PC-3 (cell line): ENCODE data around the gene DIAPH3. TPM values are rescaled to one million over a fixed set of nuclear protein-coding genes. Genes with fewer than 3 reads are reported as not detected.

ENCODE experiments used
- ATAC-seq: fragments of 200-7000 bp; cut with Tn5 transposase; 2 replicates; pipeline ENCODE4 v1.9.1; 2020; ENCODE audit warnings: mild to moderate bottlenecking, moderate library complexity
- BruUV-seq: library from RNA; stranded (reverse); fragments of 400-500 nt; replicated peaks from 2 replicates; lab custom pipeline; 2021; lab: Mats Ljungman, UMichigan
- CTCF ChIA-PET: fragments of 300-600 bp; sonication (Branson Sonifier 250); formaldehyde crosslinking; loops from one replicate; lab custom pipeline; 2022; ENCODE audit warnings: antibody characterized with exemption; lab: Charles Lee
- POLR2A ChIA-PET: fragments of 300-600 bp; sonication (Branson Sonifier 250); formaldehyde crosslinking; loops from one replicate; lab custom pipeline; 2022; ENCODE audit warnings: antibody characterized with exemption; ENCODE audit not compliant: unreplicated experiment; lab: Charles Lee
- DNase-seq: peaks from one replicate; pipeline ENCODE4 v3.0.0-alpha.2; 2015
- H2AFZ ChIP-seq: fragments of 300-600 bp; sonication (generic); 2 replicates; pipeline ENCODE4 v1.6.0; 2016; ENCODE audit warnings: antibody characterized with exemption, low read length
- H3F3A ChIP-seq: fragments of 300-600 bp; sonication (generic); one replicate; pipeline ENCODE4 v1.6.0; 2017; ENCODE audit warnings: antibody characterized with exemption, low read length, control low read depth, mild to moderate bottlenecking; ENCODE audit not compliant: unreplicated experiment
- H3K27ac ChIP-seq: fragments of 300-600 bp; sonication (generic); 2 replicates; pipeline ENCODE4 v1.5.1; 2016; ENCODE audit warnings: mild to moderate bottlenecking, low read length
- H3K27me3 ChIP-seq: fragments of 300-600 bp; sonication (generic); 2 replicates; pipeline ENCODE4 v1.6.1; 2016; ENCODE audit warnings: low read length, mixed read lengths
- H3K36me3 ChIP-seq: fragments of 300-600 bp; sonication (generic); 2 replicates; pipeline ENCODE4 v1.6.1; 2016; ENCODE audit warnings: low read depth, mixed run types, low read length, mixed read lengths
- H3K4me1 ChIP-seq: fragments of 300-600 bp; sonication (generic); 2 replicates; pipeline ENCODE4 v1.5.1; 2016; ENCODE audit warnings: low read length; ENCODE audit not compliant: insufficient read depth
- H3K4me2 ChIP-seq: fragments of 300-600 bp; sonication (generic); 2 replicates; pipeline ENCODE4 v1.6.0; 2016; ENCODE audit warnings: low read length
- H3K4me3 ChIP-seq: fragments of 300-600 bp; sonication (generic); 2 replicates; pipeline ENCODE4 v1.5.1; 2016; ENCODE audit warnings: mild to moderate bottlenecking, low read length, mixed read lengths
- H3K79me2 ChIP-seq: fragments of 300-600 bp; sonication (generic); 2 replicates; pipeline ENCODE4 v1.6.1; 2017; ENCODE audit warnings: low read length, mixed read lengths
- H3K9ac ChIP-seq: fragments of 300-600 bp; sonication (generic); 2 replicates; pipeline ENCODE4 v1.6.0; 2016; ENCODE audit warnings: mild to moderate bottlenecking, low read length
- H3K9me2 ChIP-seq: fragments of 300-600 bp; sonication (generic); replicated peaks from 2 replicates; pipeline ENCODE4 v1.6.1; 2016; ENCODE audit warnings: mixed run types, low read length, mixed read lengths
- H3K9me3 ChIP-seq: fragments of 300-600 bp; sonication (generic); 2 replicates; pipeline ENCODE4 v1.6.1; 2016; ENCODE audit warnings: low read length, mixed read lengths
- H4K20me1 ChIP-seq: fragments of 300-600 bp; sonication (generic); 2 replicates; pipeline ENCODE4 v1.6.1; 2016; ENCODE audit warnings: low read length, mixed read lengths
- EZH2 ChIP-seq: fragments of 300-600 bp; sonication (generic); IDR thresholded peaks from one replicate; pipeline ENCODE4 v1.6.1; 2017; ENCODE audit warnings: antibody characterized with exemption, mild to moderate bottlenecking, low read length; ENCODE audit not compliant: unreplicated experiment
- EZH2phosphoT487 ChIP-seq: fragments of 300-600 bp; sonication (generic); IDR thresholded peaks from 2 replicates; pipeline ENCODE4 v1.6.1; 2018; ENCODE audit warnings: mild to moderate bottlenecking, antibody characterized with exemption, low read length, borderline replicate concordance
- intact Hi-C: fragments of 100-400 bp; cut with micrococcal nuclease; formaldehyde crosslinking; loops from 2 replicates; pipeline ENCODE4 v1.9.0; 2023
- total RNA-seq: library from RNA; depleted of rRNA; stranded (reverse); fragments of >200 nt; gene quantifications from 2 replicates; pipeline ENCODE4 v1.2.3, GENCODE V29; 2014
- TF ChIP-seq, protein P1 (sequence below): fragments of 300-600 bp; sonication (generic); conservative IDR thresholded peaks from 2 replicates; pipeline ENCODE4 v1.5.1; 2017; ENCODE audit warnings: antibody characterized with exemption, low read depth, mild to moderate bottlenecking, low read length

The DIAPH3 gene
- total RNA-seq, 1 experiment from 2014 or later, result 7.6 TPM

DNA sequence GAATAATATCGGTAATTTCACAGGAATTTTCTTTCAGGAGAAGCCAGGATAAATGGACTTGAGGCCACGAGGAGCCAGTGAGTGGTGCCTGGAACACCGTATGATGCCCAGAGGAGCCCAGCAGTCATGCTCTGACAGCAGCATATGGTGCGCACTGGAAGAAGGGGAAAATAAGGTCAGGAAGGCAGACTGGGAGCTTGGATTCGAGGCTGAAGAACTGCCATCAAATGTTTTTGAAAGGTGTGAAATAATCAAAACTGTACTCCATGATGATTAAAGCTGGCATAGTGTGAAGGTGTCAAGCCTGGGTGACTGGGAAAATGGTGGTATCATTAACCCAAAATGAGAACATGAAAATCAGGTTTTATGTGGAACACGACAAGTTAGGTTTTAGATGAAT is 374.2 kb downstream of the DIAPH3 start:
- TF ChIP-seq EZH2phosphoT487 (no peak), EZH2 (no peak)
- TF ChIP-seq, protein P1, sequence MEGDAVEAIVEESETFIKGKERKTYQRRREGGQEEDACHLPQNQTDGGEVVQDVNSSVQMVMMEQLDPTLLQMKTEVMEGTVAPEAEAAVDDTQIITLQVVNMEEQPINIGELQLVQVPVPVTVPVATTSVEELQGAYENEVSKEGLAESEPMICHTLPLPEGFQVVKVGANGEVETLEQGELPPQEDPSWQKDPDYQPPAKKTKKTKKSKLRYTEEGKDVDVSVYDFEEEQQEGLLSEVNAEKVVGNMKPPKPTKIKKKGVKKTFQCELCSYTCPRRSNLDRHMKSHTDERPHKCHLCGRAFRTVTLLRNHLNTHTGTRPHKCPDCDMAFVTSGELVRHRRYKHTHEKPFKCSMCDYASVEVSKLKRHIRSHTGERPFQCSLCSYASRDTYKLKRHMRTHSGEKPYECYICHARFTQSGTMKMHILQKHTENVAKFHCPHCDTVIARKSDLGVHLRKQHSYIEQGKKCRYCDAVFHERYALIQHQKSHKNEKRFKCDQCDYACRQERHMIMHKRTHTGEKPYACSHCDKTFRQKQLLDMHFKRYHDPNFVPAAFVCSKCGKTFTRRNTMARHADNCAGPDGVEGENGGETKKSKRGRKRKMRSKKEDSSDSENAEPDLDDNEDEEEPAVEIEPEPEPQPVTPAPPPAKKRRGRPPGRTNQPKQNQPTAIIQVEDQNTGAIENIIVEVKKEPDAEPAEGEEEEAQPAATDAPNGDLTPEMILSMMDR, result no peak
- intact Hi-C loops, result no loop called here

DNA sequence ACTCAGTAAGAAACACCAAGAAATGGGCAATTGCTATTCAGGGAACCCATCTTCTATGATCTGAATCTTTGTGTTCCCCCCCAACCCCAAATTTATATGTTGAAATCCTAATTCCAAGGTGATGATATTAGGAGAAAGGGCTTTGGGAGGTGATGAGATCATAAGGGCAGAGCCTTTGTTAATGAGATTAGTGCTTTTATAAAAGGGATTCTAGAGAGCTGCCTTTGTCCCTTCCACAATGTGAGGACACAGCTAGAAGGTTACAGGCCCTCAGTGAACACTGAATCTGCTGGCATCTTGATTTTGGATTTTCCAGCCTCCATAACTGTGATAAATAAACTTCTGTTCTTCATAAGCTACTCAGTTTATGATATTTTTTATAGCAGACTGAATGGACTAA is 376.0 kb downstream of the DIAPH3 start:
- POLR2A ChIA-PET, result no interaction called here
- no peaks in the 10 kb centered on the region for H3F3A ChIP-seq
- H3K27me3 ChIP-seq, result no peaks in the 10 kb centered on the region
- ATAC-seq (no peak), DNase-seq (no peak)
- no peaks in the 10 kb centered on the region for H4K20me1 ChIP-seq
- no peak overlapping the region for H3K9ac ChIP-seq
- H2AFZ ChIP-seq, result no peak overlapping the region
- TF ChIP-seq EZH2phosphoT487 (no peak), EZH2 (no peak)
- TF ChIP-seq, protein P1, result no peak
- BruUV-seq, result no TSS peak
- H3K9me2 ChIP-seq, result no peaks in the 10 kb centered on the region
- no peak overlapping the region for H3K4me2 ChIP-seq
- no peaks in the 10 kb centered on the region for H3K79me2 ChIP-seq
- no peaks in the 10 kb centered on the region for H3K4me1 ChIP-seq
- intact Hi-C loops, result no loop called here
- no peaks in the 10 kb centered on the region for H3K36me3 ChIP-seq
- no peaks in the 10 kb centered on the region for H3K9me3 ChIP-seq
- H3K4me3 ChIP-seq, result no peak overlapping the region
- H3K27ac ChIP-seq, result no peak overlapping the region
- CTCF ChIA-PET, result no interaction called here

More for the DNA sequence above, 374.2 kb downstream of the DIAPH3 start:
- Histone ChIP-seq H2AFZ (no peak overlapping the region), H3K4me3 (no peak overlapping the region), H3K36me3 (no peaks in the 10 kb centered on the region), H3K9me3 (no peaks in the 10 kb centered on the region), H3K4me2 (no peak overlapping the region), H3F3A (no peaks in the 10 kb centered on the region), H3K27me3 (no peaks in the 10 kb centered on the region), H3K4me1 (no peaks in the 10 kb centered on the region), H4K20me1 (no peaks in the 10 kb centered on the region), H3K27ac (no peak overlapping the region), H3K9ac (no peak overlapping the region), H3K9me2 (no peaks in the 10 kb centered on the region), H3K79me2 (no peaks in the 10 kb centered on the region)
- no peak for DNase-seq
- no peak for ATAC-seq
- no TSS peak for BruUV-seq
- ChIA-PET POLR2A (no interaction called here), CTCF (no interaction called here)

DNA sequence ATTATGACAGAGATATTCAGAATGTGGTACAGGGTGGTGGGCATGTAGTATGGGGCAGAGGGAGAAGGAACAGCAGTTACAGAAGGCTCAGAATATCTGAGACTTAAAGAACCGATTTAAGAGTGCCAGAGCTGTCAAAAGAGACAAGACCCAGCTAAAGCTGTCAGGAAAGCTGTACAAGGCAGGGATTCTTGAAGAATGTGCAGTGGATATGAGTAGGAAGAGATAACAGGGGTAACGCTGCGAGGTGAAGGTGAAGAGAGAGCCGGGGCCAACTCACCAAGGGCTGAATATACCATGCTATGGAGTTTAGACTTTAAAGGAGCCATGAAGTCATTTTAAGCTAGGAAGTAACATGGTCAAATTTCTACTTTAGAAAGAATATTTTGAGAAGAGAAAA is 381.0 kb downstream of the DIAPH3 start:
- Histone ChIP-seq H3K27me3 (no peaks in the 10 kb centered on the region), H3F3A (no peaks in the 10 kb centered on the region), H4K20me1 (no peaks in the 10 kb centered on the region), H3K36me3 (no peaks in the 10 kb centered on the region), H3K4me1 (peaks cover 4% of the 10 kb centered on the region), H3K4me2 (no peak overlapping the region), H3K9me3 (no peaks in the 10 kb centered on the region), H3K9me2 (no peaks in the 10 kb centered on the region), H2AFZ (no peak overlapping the region), H3K4me3 (no peak overlapping the region), H3K79me2 (no peaks in the 10 kb centered on the region), H3K27ac (no peak overlapping the region), H3K9ac (no peak overlapping the region)
- no peak for DNase-seq
- ChIA-PET POLR2A (no interaction called here), CTCF (no interaction called here)
- BruUV-seq, result no TSS peak
- TF ChIP-seq EZH2 (no peak), EZH2phosphoT487 (no peak)
- TF ChIP-seq, protein P1, result no peak
- no peak for ATAC-seq
- intact Hi-C loops, result no loop called here
